ENCODE results near the gene TLR10.

The TLR10 gene

DNA sequence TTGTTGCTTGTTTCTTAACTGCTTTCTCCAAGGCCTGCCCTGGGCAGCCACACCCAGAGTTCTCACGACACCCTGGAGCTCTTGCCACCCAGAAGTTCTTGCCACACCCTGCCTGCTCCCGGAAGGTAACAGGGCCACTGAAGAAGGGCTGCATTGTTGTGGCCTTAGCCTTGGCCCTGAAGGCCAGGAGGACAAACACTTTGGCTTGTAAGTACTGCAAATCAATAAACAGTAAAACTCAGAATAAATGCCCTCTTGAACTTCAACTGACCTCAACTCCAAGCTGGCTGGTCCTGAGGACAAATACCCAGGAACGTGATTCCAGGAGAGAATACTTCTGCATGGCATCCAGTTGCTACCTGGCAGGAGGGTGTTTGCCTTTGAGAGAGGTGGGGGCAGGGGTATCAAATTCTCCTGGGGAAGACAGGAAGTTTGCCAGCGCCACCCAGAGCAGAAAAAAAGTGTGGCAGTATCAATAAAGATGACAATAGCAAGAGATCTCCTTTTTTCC lies 54.1 kb downstream of the TLR10 start:
- DNase-seq, result no peak

DNA sequence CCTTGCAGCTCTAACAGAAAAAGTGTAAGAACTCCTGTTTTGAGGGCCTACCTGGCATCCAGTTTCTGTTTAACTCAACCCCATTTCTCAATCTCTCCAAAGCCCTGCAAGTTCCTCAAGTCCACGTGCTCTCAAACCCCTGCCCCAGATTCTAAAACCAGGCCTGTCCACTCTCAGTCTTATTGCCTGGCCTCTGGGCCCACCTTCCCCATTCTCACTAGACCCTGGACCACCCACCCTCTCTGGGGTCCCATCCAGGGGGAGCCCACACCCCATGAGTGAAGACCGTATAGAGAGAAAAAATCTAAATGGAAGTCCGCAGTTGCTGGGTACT lies 58.3 kb downstream of the TLR10 start:
- DNase-seq, result no peak

DNA sequence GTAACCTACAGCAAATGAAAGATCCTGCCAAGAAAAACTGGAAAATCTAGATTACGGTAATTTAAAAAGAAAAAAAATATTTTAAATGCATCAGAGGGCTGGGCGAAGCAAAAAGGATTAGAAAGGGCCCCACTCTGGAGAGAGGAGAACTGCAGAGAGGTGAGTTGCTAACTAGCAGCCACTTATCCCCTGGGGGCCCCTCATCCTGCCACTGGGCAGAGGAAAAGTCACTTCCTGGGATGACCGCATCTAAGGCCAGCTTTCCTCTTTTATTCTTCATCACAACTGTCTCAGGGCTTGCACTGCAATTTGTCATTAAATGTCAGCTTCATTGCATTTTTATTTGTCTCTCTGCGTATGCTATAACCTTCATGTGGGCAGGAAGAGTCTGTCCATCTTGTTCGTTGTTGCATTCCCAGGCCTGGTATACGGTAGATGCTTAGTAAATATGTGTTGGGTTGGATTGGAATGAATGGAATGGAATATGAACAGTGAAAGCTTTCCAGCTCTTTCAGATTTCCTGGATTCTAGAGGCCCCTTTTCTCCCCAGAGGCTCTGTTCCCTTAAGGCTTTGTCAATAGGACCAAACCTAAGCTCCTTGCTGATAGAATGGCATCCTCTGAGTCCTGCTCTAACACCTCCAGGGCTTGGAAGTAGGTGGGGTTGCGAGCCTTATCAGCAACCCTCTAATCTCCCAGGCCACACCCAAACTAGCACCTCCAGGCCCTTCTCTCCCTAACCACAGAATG lies 58.9 kb downstream of the TLR10 start:
- no peak for DNase-seq

GRCh38 chr4:38723114-38723513 lies 59.7 kb downstream of the TLR10 start:
- DNase-seq, result no peak

Data from T1000 (cell line).